ENCODE data around the gene KIT.

The KIT gene

DNA sequence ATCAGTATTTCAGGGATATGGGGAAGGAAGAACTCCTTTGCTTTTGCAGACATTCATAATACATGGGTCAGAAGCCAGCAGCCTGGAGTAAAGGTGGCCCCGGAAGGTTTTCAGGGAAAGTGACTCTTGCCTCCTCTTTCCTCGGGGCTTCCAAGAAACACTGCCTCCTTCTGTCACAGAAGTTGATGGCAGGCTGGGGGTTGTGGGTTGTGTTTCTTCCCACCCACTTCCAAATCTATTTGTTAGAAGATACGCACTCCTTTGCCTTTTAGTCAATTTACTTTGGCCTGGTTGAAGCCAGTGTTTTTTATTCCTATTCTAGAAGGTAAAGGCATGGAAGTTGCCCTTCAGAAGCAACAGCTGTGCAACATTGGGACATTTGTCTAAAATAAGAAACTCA, 19.7 kb downstream of the KIT start:
- TF ChIP-seq, protein P1, sequence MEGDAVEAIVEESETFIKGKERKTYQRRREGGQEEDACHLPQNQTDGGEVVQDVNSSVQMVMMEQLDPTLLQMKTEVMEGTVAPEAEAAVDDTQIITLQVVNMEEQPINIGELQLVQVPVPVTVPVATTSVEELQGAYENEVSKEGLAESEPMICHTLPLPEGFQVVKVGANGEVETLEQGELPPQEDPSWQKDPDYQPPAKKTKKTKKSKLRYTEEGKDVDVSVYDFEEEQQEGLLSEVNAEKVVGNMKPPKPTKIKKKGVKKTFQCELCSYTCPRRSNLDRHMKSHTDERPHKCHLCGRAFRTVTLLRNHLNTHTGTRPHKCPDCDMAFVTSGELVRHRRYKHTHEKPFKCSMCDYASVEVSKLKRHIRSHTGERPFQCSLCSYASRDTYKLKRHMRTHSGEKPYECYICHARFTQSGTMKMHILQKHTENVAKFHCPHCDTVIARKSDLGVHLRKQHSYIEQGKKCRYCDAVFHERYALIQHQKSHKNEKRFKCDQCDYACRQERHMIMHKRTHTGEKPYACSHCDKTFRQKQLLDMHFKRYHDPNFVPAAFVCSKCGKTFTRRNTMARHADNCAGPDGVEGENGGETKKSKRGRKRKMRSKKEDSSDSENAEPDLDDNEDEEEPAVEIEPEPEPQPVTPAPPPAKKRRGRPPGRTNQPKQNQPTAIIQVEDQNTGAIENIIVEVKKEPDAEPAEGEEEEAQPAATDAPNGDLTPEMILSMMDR (IDR thresholded peaks at IDR 0.05; ENCODE audit: low read depth, low read length) = no peak
- H3K36me3 ChIP-seq = no peaks in the 10 kb centered on the region
- no peak for DNase-seq
- H3K27me3 ChIP-seq = peaks cover 9% of the 10 kb centered on the region; the same call in 1 of the 2 replicates
- no peaks in the 10 kb centered on the region for H3K4me1 ChIP-seq
- no peak overlapping the region for H3K4me3 ChIP-seq (ENCODE audit: low read depth, low read length)
- H3K9me3 ChIP-seq = no peaks in the 10 kb centered on the region

DNA sequence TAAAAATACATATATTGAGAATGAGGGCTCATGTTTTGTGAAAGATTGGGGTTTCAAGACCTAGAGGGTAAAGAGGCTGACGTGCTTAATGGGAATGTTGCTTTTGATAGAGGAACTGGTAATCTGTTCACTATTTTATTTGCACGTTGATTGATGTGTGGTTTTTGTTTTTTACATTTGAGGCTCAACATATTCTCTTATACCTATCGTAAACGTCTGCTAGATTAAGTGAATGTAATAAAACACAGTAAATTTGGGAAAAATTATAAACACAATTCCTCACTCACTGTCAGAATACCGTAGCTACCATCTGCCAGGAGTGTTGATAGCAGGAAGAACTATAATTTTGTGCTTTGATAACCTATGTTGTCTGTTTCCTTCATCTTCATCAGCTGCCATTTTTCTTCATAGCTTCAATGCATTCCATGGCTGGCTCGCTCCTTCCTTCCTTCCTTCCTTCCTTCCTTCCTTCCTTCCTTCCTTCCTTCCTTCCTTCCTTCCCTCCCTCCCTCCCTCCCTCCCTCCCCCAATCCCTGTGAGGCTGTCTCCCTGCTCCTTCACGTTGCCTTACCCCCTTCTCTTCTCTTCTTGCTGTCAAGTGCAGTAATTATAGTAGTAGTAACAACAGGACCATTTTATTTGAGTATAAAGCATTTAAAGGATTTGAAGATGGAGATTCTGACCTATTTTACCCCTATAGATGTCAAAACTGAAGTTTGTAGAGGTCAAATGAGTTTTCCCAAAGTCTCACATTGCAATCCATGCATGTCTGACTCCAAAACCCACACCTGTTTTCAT, 20.3 kb downstream of the KIT start:
- no peak overlapping the region for H3K4me3 ChIP-seq (ENCODE audit: low read depth, low read length)

GRCh38 chr4:54678826-54679225, 21.1 kb downstream of the KIT start:
- Histone ChIP-seq H3K4me3 (ENCODE audit: low read depth, low read length) (no peak overlapping the region), H3K27me3 (0 out of 2 replicates have a peak, but pooled peaks cover 3% of the 10 kb centered on the region), H3K4me1 (no peaks in the 10 kb centered on the region), H3K9me3 (no peaks in the 10 kb centered on the region), H3K36me3 (no peaks in the 10 kb centered on the region)
- TF ChIP-seq, protein P1 (IDR thresholded peaks at IDR 0.05; ENCODE audit: low read depth, low read length) = no peak
- no peak for DNase-seq

More for the DNA sequence above, 20.3 kb downstream of the KIT start:
- DNase-seq = no peak
- Histone ChIP-seq H3K27me3 (0 out of 2 replicates have a peak, but pooled peaks cover 6% of the 10 kb centered on the region), H3K36me3 (no peaks in the 10 kb centered on the region), H3K4me1 (no peaks in the 10 kb centered on the region), H3K9me3 (no peaks in the 10 kb centered on the region)
- TF ChIP-seq, protein P1 (IDR thresholded peaks at IDR 0.05; ENCODE audit: low read depth, low read length) = no peak

DNA sequence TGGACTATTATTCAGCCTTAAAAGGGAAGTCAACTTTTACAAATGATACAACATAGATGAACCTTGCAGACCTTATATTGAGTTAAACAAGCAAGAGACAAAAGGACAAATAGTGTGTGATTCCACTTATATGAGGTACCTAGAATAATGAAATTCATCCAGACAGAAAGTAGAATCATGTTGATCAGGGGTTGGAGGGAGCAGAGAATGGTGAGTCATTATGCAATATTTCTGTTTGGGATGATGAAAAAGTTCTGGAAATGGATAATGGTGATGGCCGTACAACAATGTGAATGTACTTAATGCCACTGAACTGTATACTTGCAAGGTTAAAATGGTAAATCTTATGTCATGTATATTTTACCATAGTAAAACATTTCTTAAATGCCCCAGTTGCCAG, 22.1 kb downstream of the KIT start:
- 0 out of 2 replicates have a peak, but pooled peaks cover 3% of the 10 kb centered on the region for H3K27me3 ChIP-seq
- no peaks in the 10 kb centered on the region for H3K4me1 ChIP-seq
- TF ChIP-seq, protein P1 (IDR thresholded peaks at IDR 0.05; ENCODE audit: low read depth, low read length) = no peak
- no peaks in the 10 kb centered on the region for H3K36me3 ChIP-seq
- H3K4me3 ChIP-seq (ENCODE audit: low read depth, low read length) = no peak overlapping the region
- no peak for DNase-seq
- H3K9me3 ChIP-seq = no peaks in the 10 kb centered on the region

DNA sequence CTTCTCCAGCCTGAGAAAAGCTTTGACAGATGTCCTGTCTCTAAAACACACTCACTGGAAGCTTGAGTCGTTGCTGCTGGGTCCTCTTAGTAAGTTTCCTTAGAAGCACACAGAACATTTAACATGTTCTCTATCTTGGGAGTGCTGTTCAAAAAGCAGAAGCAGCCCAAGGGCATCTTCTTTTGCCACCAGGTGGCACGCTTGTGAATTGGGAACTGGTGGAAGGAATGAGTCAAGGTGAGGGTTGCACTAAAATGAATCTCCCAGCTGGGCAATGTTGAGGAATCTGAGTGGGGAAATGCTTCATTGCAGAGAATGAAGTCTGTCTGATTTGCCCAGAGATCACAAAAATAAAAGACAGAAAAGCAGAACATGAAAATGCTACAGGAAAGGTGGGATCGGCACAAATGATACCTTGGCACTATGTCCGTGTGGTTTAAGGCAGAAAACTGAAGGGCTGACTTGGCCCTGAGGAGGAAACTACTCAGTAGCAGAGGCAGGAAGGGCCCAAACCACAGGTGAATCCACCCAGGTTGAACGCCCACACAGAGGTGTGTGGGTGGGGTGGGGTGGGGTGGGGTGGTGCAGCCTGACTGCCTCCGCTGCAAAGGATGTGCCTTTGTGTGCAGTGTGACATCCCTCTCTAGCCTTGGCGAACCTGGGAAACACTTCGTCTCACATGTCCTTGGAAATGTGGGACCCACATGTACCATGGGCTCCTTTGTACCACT, 26.0 kb downstream of the KIT start:
- Histone ChIP-seq H3K4me1 (no peaks in the 10 kb centered on the region), H3K4me3 (ENCODE audit: low read depth, low read length) (no peak overlapping the region), H3K27me3 (no peaks in the 10 kb centered on the region), H3K36me3 (no peaks in the 10 kb centered on the region), H3K9me3 (no peaks in the 10 kb centered on the region)
- TF ChIP-seq, protein P1 (IDR thresholded peaks at IDR 0.05; ENCODE audit: low read depth, low read length) = peak; percentile 46
- peak; percentile 22 for DNase-seq

- Histone ChIP-seq H3K4me1 (no peaks in the 10 kb centered on the region), H3K27me3 (no peaks in the 10 kb centered on the region), H3K9me3 (no peaks in the 10 kb centered on the region), H3K36me3 (no peaks in the 10 kb centered on the region), H3K4me3 (ENCODE audit: low read depth, low read length) (no peak overlapping the region)
- TF ChIP-seq, protein P1 (IDR thresholded peaks at IDR 0.05; ENCODE audit: low read depth, low read length) = no peak
- DNase-seq = no peak
These were observed 28.1 kb downstream of the KIT start for GRCh38 chr4:54685810-54686209.

Data from BE2C (cell line).